ENCODE measurements around the gene KLHL3. TPM values are rescaled to one million over a fixed set of nuclear protein-coding genes. Genes with fewer than 3 reads are reported as not detected.

Gene KLHL3
- total RNA-seq, 2 donors from 2014 or later, result 24.6 to 38.2 TPM

- Histone ChIP-seq H3K27me3 (no peaks in the 10 kb centered on the region), H3K4me1 (no peaks in the 10 kb centered on the region), H3K36me3 (no peaks in the 10 kb centered on the region), H3K9me3 (peaks cover 0 to 9% of the 10 kb centered on the region in 2 donors), H3K4me3 (no peak overlapping the region), H3K27ac (no peak overlapping the region)
- TF ChIP-seq, protein P1, sequence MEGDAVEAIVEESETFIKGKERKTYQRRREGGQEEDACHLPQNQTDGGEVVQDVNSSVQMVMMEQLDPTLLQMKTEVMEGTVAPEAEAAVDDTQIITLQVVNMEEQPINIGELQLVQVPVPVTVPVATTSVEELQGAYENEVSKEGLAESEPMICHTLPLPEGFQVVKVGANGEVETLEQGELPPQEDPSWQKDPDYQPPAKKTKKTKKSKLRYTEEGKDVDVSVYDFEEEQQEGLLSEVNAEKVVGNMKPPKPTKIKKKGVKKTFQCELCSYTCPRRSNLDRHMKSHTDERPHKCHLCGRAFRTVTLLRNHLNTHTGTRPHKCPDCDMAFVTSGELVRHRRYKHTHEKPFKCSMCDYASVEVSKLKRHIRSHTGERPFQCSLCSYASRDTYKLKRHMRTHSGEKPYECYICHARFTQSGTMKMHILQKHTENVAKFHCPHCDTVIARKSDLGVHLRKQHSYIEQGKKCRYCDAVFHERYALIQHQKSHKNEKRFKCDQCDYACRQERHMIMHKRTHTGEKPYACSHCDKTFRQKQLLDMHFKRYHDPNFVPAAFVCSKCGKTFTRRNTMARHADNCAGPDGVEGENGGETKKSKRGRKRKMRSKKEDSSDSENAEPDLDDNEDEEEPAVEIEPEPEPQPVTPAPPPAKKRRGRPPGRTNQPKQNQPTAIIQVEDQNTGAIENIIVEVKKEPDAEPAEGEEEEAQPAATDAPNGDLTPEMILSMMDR (IDR thresholded peaks at IDR 0.05), result no peak
- no peak for DNase-seq (ENCODE audit: low spot score)
Observed at GRCh38 chr5:137594717-137595116, 141.2 kb downstream of the KLHL3 start.

- Histone ChIP-seq H3K9me3 (peaks cover 0 to 9% of the 10 kb centered on the region in 2 donors), H3K27me3 (no peaks in the 10 kb centered on the region), H3K4me1 (no peaks in the 10 kb centered on the region), H3K4me3 (no peak overlapping the region), H3K36me3 (no peaks in the 10 kb centered on the region), H3K27ac (no peak overlapping the region)
- TF ChIP-seq, protein P1 (IDR thresholded peaks at IDR 0.05), result no peak
- DNase-seq (ENCODE audit: low spot score), result no peak
Observed at GRCh38 chr5:137592317-137592716, 143.6 kb downstream of the KLHL3 start.

- Histone ChIP-seq H3K9me3 (peaks cover 0 to 9% of the 10 kb centered on the region in 2 donors), H3K36me3 (no peaks in the 10 kb centered on the region), H3K4me3 (no peak overlapping the region), H3K27ac (no peak overlapping the region), H3K27me3 (no peaks in the 10 kb centered on the region), H3K4me1 (no peaks in the 10 kb centered on the region)
- TF ChIP-seq, protein P1 (IDR thresholded peaks at IDR 0.05), result no peak
- no peak for DNase-seq (ENCODE audit: low spot score)
Observed at GRCh38 chr5:137589185-137589584, 146.7 kb downstream of the KLHL3 start.

DNA sequence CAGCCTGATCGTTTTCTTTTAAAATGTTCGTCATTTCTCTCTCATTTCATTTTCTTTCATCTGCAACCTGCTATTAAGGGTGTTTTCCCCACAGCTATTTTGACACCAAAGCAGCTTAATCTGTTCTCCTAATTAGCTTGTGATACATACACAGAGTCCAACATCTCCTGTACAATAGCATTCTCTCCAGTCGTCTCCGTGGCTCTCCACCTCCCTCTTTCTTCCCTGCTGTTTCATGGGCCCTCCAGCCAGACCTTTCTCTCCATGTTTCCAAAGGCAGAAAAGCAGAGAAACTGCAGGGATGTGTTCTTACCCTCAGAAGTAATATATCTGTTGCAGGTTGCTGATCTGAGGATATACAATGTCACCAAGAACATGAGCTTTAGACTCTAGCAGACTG, 148.0 kb downstream of the KLHL3 start:
- TF ChIP-seq, protein P1 (IDR thresholded peaks at IDR 0.05), result no peak
- DNase-seq (ENCODE audit: low spot score), result no peak
- Histone ChIP-seq H3K27ac (no peak overlapping the region), H3K27me3 (no peaks in the 10 kb centered on the region), H3K36me3 (no peaks in the 10 kb centered on the region), H3K4me1 (no peaks in the 10 kb centered on the region), H3K9me3 (peaks cover 0 to 9% of the 10 kb centered on the region in 2 donors), H3K4me3 (no peak overlapping the region)

- TF ChIP-seq, protein P1 (IDR thresholded peaks at IDR 0.05), result no peak
- H3K4me3 ChIP-seq, result no peak overlapping the region
- no peak overlapping the region for H3K27ac ChIP-seq
- no peaks in the 10 kb centered on the region for H3K9me3 ChIP-seq
- no peak for DNase-seq (ENCODE audit: low spot score)
- no peaks in the 10 kb centered on the region for H3K27me3 ChIP-seq
- no peaks in the 10 kb centered on the region for H3K36me3 ChIP-seq
- no peaks in the 10 kb centered on the region for H3K4me1 ChIP-seq
Observed at GRCh38 chr5:137584262-137584661, 151.6 kb downstream of the KLHL3 start.

DNA sequence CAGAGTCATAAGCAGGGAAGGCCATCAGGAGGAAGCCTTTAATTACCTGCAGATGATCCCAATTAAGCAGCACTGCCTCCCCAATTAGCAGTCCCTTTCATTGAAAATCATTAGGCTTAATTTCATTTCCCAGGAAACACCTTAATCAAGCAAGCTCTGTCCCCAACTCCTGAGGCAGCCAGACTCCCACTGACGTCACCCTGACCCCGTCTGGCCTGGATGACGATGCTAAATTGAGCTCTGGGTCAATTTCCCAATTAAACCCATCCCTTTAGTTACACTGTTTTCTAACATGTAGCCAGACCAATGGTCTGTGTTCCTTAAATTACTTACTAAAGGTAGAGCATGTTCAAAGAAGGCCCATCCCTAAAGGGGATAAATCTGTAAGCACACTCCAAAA, 152.8 kb downstream of the KLHL3 start:
- no peaks in the 10 kb centered on the region for H3K27me3 ChIP-seq
- H3K4me1 ChIP-seq, result no peaks in the 10 kb centered on the region
- DNase-seq (ENCODE audit: low spot score), result peak; percentile 2
- no peaks in the 10 kb centered on the region for H3K9me3 ChIP-seq
- no peaks in the 10 kb centered on the region for H3K36me3 ChIP-seq
- TF ChIP-seq, protein P1 (IDR thresholded peaks at IDR 0.05), result no peak
- H3K27ac ChIP-seq, result no peak overlapping the region
- no peak overlapping the region for H3K4me3 ChIP-seq
